K562 (cell line): ENCODE measurements around the gene RABIF. TPM values are rescaled to one million over a fixed set of nuclear protein-coding genes. Genes with fewer than 3 reads are reported as not detected.

Source experiments
- ARID3A ChIP-seq: IDR thresholded peaks from 2 replicates; pipeline ENCODE4 v1.6.1; 2012; ENCODE audit warnings: low read depth, low read length, improper control_type of control experiment, borderline replicate concordance
- BRF1 ChIP-seq: IDR thresholded peaks from 3 replicates; pipeline ENCODE4 v1.6.1; 2011; ENCODE audit warnings: borderline replicate concordance, mild to moderate bottlenecking; ENCODE audit not compliant: insufficient read length; ENCODE audit errors: extremely low read depth
- CCAR2 ChIP-seq: fragments of 200-400 bp; formaldehyde crosslinking; IDR thresholded peaks from 2 replicates; pipeline ENCODE4 v1.6.1; 2017; ENCODE audit warnings: mild to moderate bottlenecking, low read depth, low read length
- COPS2 ChIP-seq: fragments of 450-650 bp; conservative IDR thresholded peaks from 2 replicates; pipeline ENCODE4 v1.6.1; 2016; ENCODE audit warnings: mild to moderate bottlenecking, moderate library complexity
- EHMT2 ChIP-seq: fragments of 450-650 bp; IDR thresholded peaks from 2 replicates; pipeline ENCODE4 v1.6.1; 2018; ENCODE audit warnings: antibody characterized with exemption
- FOS ChIP-seq: IDR thresholded peaks from 3 replicates; pipeline ENCODE4 v1.6.1; 2011; ENCODE audit not compliant: insufficient read length; ENCODE audit errors: extremely low read depth
- GMEB1 ChIP-seq: fragments of 250-450 bp; sonication (Bioruptor Pico); IDR thresholded peaks from 2 replicates; pipeline ENCODE4 v1.4.0; 2020; ENCODE audit warnings: mild to moderate bottlenecking
- HDAC6 ChIP-seq: IDR thresholded peaks from 2 replicates; pipeline ENCODE4 v1.6.1; 2012; ENCODE audit warnings: low read depth, mild to moderate bottlenecking, control low read depth, inconsistent platforms, low read length, moderate library complexity
- HMBOX1 ChIP-seq: sonication (generic); IDR thresholded peaks from 2 replicates; pipeline ENCODE4 v1.6.1; 2016
- HNRNPLL ChIP-seq: fragments of 200-400 bp; formaldehyde crosslinking; IDR thresholded peaks from 2 replicates; pipeline ENCODE4 v1.6.1; 2017; ENCODE audit warnings: low read length, low read depth, mild to moderate bottlenecking; ENCODE audit not compliant: poor library complexity, severe bottlenecking
- KDM5B ChIP-seq: fragments of 200-600 bp; sonication (generic); IDR thresholded peaks from 2 replicates; pipeline ENCODE4 v1.6.1; 2012; ENCODE audit warnings: low read depth, mild to moderate bottlenecking, moderate library complexity, low read length, control low read depth, inconsistent platforms; ENCODE audit not compliant: insufficient replicate concordance
- MEF2D ChIP-seq: conservative IDR thresholded peaks from 2 replicates; pipeline ENCODE4 v1.6.1; 2016; ENCODE audit warnings: low read depth, missing genetic modification characterization, missing compliant biosample characterization
- NONO ChIP-seq, 2 experiments: fragments of 200-400 bp in 1 of 2; fragments of 450-650 bp in 1 of 2; formaldehyde crosslinking in 1 of 2; IDR thresholded peaks; 2 replicates each; pipeline ENCODE4 v1.6.1; 2017; ENCODE audit warnings: low read depth in 2 of 2, mild to moderate bottlenecking in 2 of 2, moderate library complexity in 2 of 2, low read length in 1 of 2
- NR3C1 ChIP-seq: sonication (generic); formaldehyde crosslinking; IDR thresholded peaks from 2 replicates; pipeline ENCODE4 v1.8.1; 2022; ENCODE audit warnings: missing genetic modification reagents
- RHOXF2B ChIP-seq: fragments of 250-450 bp; sonication (Bioruptor Pico); conservative IDR thresholded peaks from 2 replicates; pipeline ENCODE4 v1.5.1; 2021
- SMARCA4 ChIP-seq: fragments of 450-650 bp; IDR thresholded peaks from 2 replicates; pipeline ENCODE4 v1.6.1; 2016
- TAF7 ChIP-seq: fragments of 450-650 bp; IDR thresholded peaks from 2 replicates; pipeline ENCODE4 v1.6.1; 2016; ENCODE audit warnings: missing genetic modification characterization, missing compliant biosample characterization
- WHSC1 ChIP-seq: IDR thresholded peaks from one replicate; pipeline ENCODE4 v1.6.1; 2012; ENCODE audit warnings: low read length, control low read depth, inconsistent platforms
- XRCC3 ChIP-seq: fragments of 450-650 bp; IDR thresholded peaks from 2 replicates; pipeline ENCODE4 v1.6.1; 2017; ENCODE audit warnings: mild to moderate bottlenecking, moderate library complexity
- ZBTB1 ChIP-seq: sonication (generic); formaldehyde crosslinking; IDR thresholded peaks from 2 replicates; pipeline ENCODE4 v1.8.1; 2023; ENCODE audit warnings: missing genetic modification reagents, low read depth, mild to moderate bottlenecking, borderline replicate concordance
- ZFX ChIP-seq: sonication (generic); formaldehyde crosslinking; IDR thresholded peaks from 2 replicates; pipeline ENCODE4 v1.8.0; 2022; ENCODE audit warnings: mild to moderate bottlenecking, missing genetic modification reagents, moderate library complexity
- ZNF311 ChIP-seq: fragments of 250-450 bp; sonication (Bioruptor Pico); IDR thresholded peaks from 2 replicates; pipeline ENCODE4 v1.4.0; 2020; ENCODE audit warnings: mild to moderate bottlenecking, moderate library complexity
- ZNF408 ChIP-seq: fragments of 250-450 bp; sonication (Bioruptor Pico); IDR thresholded peaks from 2 replicates; pipeline ENCODE4 v1.4.0; 2020; ENCODE audit warnings: low read depth, mild to moderate bottlenecking, moderate library complexity
- ZNF764 ChIP-seq: fragments of 250-450 bp; sonication (Bioruptor Pico); IDR thresholded peaks from 2 replicates; pipeline ENCODE4 v1.4.0; 2020; ENCODE audit warnings: low read depth, mild to moderate bottlenecking, moderate library complexity
- ZNF766 ChIP-seq: fragments of 200-800 bp; sonication (Bioruptor generic); conservative IDR thresholded peaks from 2 replicates; pipeline ENCODE4 v1.6.1; 2016; ENCODE audit warnings: missing genetic modification characterization, missing compliant biosample characterization
- polyA plus RNA-seq, 8 experiments: library from polyadenylated mRNA; depleted of rRNA in 4 of 8; stranded (reverse) in 5 of 8; unstranded in 3 of 8; fragments of >200 nt; fragmentation: Nextera tagmentation in 2 of 8; fragmentation: Illumina TruSeq in 1 of 8; extraction: Ambion mirVana in 2 of 8; extraction: Trizol in 1 of 8; gene quantifications; 2 replicates each; pipeline versions ENCODE4 v1.2.1 to v1.2.3, GENCODE V29; 2011 to 2014; ENCODE audit warnings: inconsistent platforms in 1 of 8, missing spikeins in 1 of 8
- total RNA-seq, 7 experiments: library from RNA; depleted of rRNA in 6 of 7; stranded (reverse); fragments of >200 nt in 6 of 7; fragmentation: Illumina TruSeq in 2 of 7; extraction: Trizol in 2 of 7; gene quantifications; 2 replicates each; pipeline versions ENCODE4 v1.2.1 to v1.2.3, GENCODE V29; 2011 to 2021; ENCODE audit warnings: low replicate concordance in 1 of 7

RABIF gene
- total and polyA plus RNA-seq, 9 of the 15 experiments (the other 6 are each of a cell fraction or from before 2014, with no cell fraction given): 7.4 to 20.1 (median 11.0) TPM

- TF ChIP-seq ZNF408 (CRISPR knock-in tag): no peak
- no peak; the same call in 1 of the 2 replicates for TF ChIP-seq CCAR2
- peak; percentile 38 for TF ChIP-seq RHOXF2B (CRISPR knock-in tag)
- TF ChIP-seq ZFX (CRISPR knock-in tag): peak; percentile 86
- TF ChIP-seq ZBTB1 (CRISPR knock-in tag): no peak
- TF ChIP-seq WHSC1: no peak
- TF ChIP-seq ZNF311 (CRISPR knock-in tag): no peak
- TF ChIP-seq HMBOX1: 0 out of 2 replicates have a peak, but pooled peaks have one; percentile 39
- peak; percentile 93 for TF ChIP-seq GMEB1 (CRISPR knock-in tag)
- TF ChIP-seq SMARCA4: peak; percentile 25; the same call in 1 of the 2 replicates
- 0 out of 2 replicates have a peak, but pooled peaks have one; percentile 28 for TF ChIP-seq MEF2D (tag)
- TF ChIP-seq ZNF766 (CRISPR knock-in tag): peak; percentile 63
- TF ChIP-seq XRCC3: no peak
- TF ChIP-seq ZNF764: no peak
- 0 out of 2 replicates have a peak, but pooled peaks have one; percentile 22 for TF ChIP-seq TAF7
- TF ChIP-seq EHMT2: no peak
- no peak for TF ChIP-seq ARID3A
- TF ChIP-seq NR3C1 (CRISPR knock-in tag): no peak
- TF ChIP-seq HNRNPLL: peak; percentile 35
- peak; percentile 91 for TF ChIP-seq FOS
- peak; percentile 97 for TF ChIP-seq KDM5B
- peak; percentile 30 to 84; a peak in 1 of 4 replicates for TF ChIP-seq NONO (IDR thresholded peaks at IDR 0.05; ENCODE audit: low read depth in 2 of 2, low read length in 1 of 2)
- TF ChIP-seq HDAC6: no peak
- TF ChIP-seq COPS2: no peak
- no peak for TF ChIP-seq BRF1
These were observed 37.9 kb upstream of the RABIF start, which contains the start of gene KLHL12 (continued) for GRCh38 chr1:202926581-202927491.
